ENCODE measurements around the gene XPR1. TPM values are rescaled to one million over a fixed set of nuclear protein-coding genes. Genes with fewer than 3 reads are reported as not detected.

The XPR1 gene
- total RNA-seq, 1 donor = 25.7 TPM

GRCh38 chr1:180633057-180634056 lies 1.5 kb downstream of the XPR1 start:
- Histone ChIP-seq H3K27me3 (ENCODE audit: insufficient read depth, low read length) (no peaks in the 10 kb centered on the region), H3K9me3 (ENCODE audit: low read depth, low read length) (no peaks in the 10 kb centered on the region), H3K4me2 (ENCODE audit: insufficient read depth, low read length) (peak overlapping the region; percentile 92), H3K36me3 (ENCODE audit: insufficient read depth, low read length) (no peaks in the 10 kb centered on the region), H3K27ac (ENCODE audit: low read depth, low read length) (no peak overlapping the region), H3K79me2 (ENCODE audit: insufficient read depth, low read length) (peaks cover 42% of the 10 kb centered on the region), H2AFZ (ENCODE audit: low read length) (no peak overlapping the region), H3K4me1 (ENCODE audit: insufficient read depth, low read length) (peaks cover 31% of the 10 kb centered on the region), H3K4me3 (ENCODE audit: insufficient read depth, low read length) (peak overlapping the region; percentile 96), H4K20me1 (ENCODE audit: insufficient read depth, low read length) (peaks cover 20% of the 10 kb centered on the region)
- no peak for TF ChIP-seq CTCF (IDR thresholded peaks at IDR 0.05; ENCODE audit: extremely low read depth, low read depth, low read length)
- peak; percentile 27 for DNase-seq (ENCODE audit: insufficient read length, low spot score, missing footprints)

GRCh38 chr1:180636138-180636537 lies 4.3 kb downstream of the XPR1 start:
- peak; percentile 44 for DNase-seq (ENCODE audit: insufficient read length, low spot score, missing footprints)
- H3K4me3 ChIP-seq (ENCODE audit: insufficient read depth, low read length) = no peak overlapping the region
- no peak overlapping the region for H3K4me2 ChIP-seq (ENCODE audit: insufficient read depth, low read length)
- peaks cover 53% of the 10 kb centered on the region for H3K79me2 ChIP-seq (ENCODE audit: insufficient read depth, low read length)
- no peaks in the 10 kb centered on the region for H3K27me3 ChIP-seq (ENCODE audit: insufficient read depth, low read length)
- no peaks in the 10 kb centered on the region for H3K9me3 ChIP-seq (ENCODE audit: low read depth, low read length)
- no peak overlapping the region for H2AFZ ChIP-seq (ENCODE audit: low read length)
- H3K4me1 ChIP-seq (ENCODE audit: insufficient read depth, low read length) = peaks cover 20% of the 10 kb centered on the region
- TF ChIP-seq CTCF (IDR thresholded peaks at IDR 0.05; ENCODE audit: extremely low read depth, low read depth, low read length) = peak; percentile 41
- no peaks in the 10 kb centered on the region for H3K36me3 ChIP-seq (ENCODE audit: insufficient read depth, low read length)
- H3K27ac ChIP-seq (ENCODE audit: low read depth, low read length) = no peak overlapping the region
- peaks cover 22% of the 10 kb centered on the region for H4K20me1 ChIP-seq (ENCODE audit: insufficient read depth, low read length)

DNA sequence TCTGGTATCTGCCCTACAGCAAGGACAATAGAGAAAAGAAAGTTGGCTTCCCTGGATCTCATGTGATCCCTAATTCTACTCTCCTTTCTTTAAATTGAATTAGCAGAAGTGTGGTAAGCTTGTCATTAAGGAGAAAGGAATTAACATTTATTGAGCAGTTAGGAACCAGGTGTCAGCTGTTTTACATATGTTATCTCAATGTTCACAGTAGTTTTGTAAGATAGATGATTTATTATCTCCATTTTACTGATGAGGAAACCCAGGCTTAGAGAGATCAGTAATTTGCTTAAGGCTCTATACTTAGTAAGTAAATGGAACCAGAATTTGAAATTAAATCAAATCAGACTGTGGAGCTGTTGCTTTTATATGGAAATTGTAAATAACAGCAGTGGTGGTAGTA lies 8.0 kb downstream of the XPR1 start:
- Histone ChIP-seq H4K20me1 (ENCODE audit: insufficient read depth, low read length) (peaks cover 10% of the 10 kb centered on the region), H3K36me3 (ENCODE audit: insufficient read depth, low read length) (no peaks in the 10 kb centered on the region), H3K4me2 (ENCODE audit: insufficient read depth, low read length) (no peak overlapping the region), H3K9me3 (ENCODE audit: low read depth, low read length) (no peaks in the 10 kb centered on the region), H3K4me1 (ENCODE audit: insufficient read depth, low read length) (no peaks in the 10 kb centered on the region), H3K27me3 (ENCODE audit: insufficient read depth, low read length) (no peaks in the 10 kb centered on the region), H3K4me3 (ENCODE audit: insufficient read depth, low read length) (no peak overlapping the region), H3K27ac (ENCODE audit: low read depth, low read length) (no peak overlapping the region), H3K79me2 (ENCODE audit: insufficient read depth, low read length) (peaks cover 29% of the 10 kb centered on the region), H2AFZ (ENCODE audit: low read length) (no peak overlapping the region)
- no peak for DNase-seq (ENCODE audit: insufficient read length, low spot score, missing footprints)
- no peak for TF ChIP-seq CTCF (IDR thresholded peaks at IDR 0.05; ENCODE audit: extremely low read depth, low read depth, low read length)

- H3K4me3 ChIP-seq (ENCODE audit: insufficient read depth, low read length) = no peak overlapping the region
- H3K4me2 ChIP-seq (ENCODE audit: insufficient read depth, low read length) = no peak overlapping the region
- H2AFZ ChIP-seq (ENCODE audit: low read length) = no peak overlapping the region
- peaks cover 9% of the 10 kb centered on the region for H4K20me1 ChIP-seq (ENCODE audit: insufficient read depth, low read length)
- H3K9me3 ChIP-seq (ENCODE audit: low read depth, low read length) = no peaks in the 10 kb centered on the region
- no peak for DNase-seq (ENCODE audit: insufficient read length, low spot score, missing footprints)
- TF ChIP-seq CTCF (IDR thresholded peaks at IDR 0.05; ENCODE audit: extremely low read depth, low read depth, low read length) = no peak
- H3K4me1 ChIP-seq (ENCODE audit: insufficient read depth, low read length) = no peaks in the 10 kb centered on the region
- H3K36me3 ChIP-seq (ENCODE audit: insufficient read depth, low read length) = no peaks in the 10 kb centered on the region
- no peak overlapping the region for H3K27ac ChIP-seq (ENCODE audit: low read depth, low read length)
- peaks cover 25% of the 10 kb centered on the region for H3K79me2 ChIP-seq (ENCODE audit: insufficient read depth, low read length)
- H3K27me3 ChIP-seq (ENCODE audit: insufficient read depth, low read length) = no peaks in the 10 kb centered on the region
These were observed 8.7 kb downstream of the XPR1 start for GRCh38 chr1:180640531-180640949.
